H1 (cell line): Measurements from ENCODE around the gene TIAM2. TPM values are rescaled to one million over a fixed set of nuclear protein-coding genes. Genes with fewer than 3 reads are reported as not detected.

Experiments
- CTCF ChIA-PET: fragments of 300-600 bp; sonication (Branson Sonifier 250); formaldehyde crosslinking; loops from one replicate; lab custom pipeline; 2021; ENCODE audit not compliant: partially characterized antibody; lab: Charles Lee
- POLR2A ChIA-PET: fragments of 300-600 bp; sonication (Branson Sonifier 250); formaldehyde crosslinking; loops from one replicate; lab custom pipeline; 2021; ENCODE audit warnings: inconsistent platforms; ENCODE audit not compliant: partially characterized antibody; lab: Charles Lee
- DNase-seq, 2 experiments: peaks; one replicate each; pipeline versions ENCODE4 v3.0.0 to v3.0.0-alpha.2; 2010 to 2022; ENCODE audit warnings: low spot score in 2 of 2, low read depth in 1 of 2, mixed read lengths in 1 of 2
- FAIRE-seq: peaks from 2 replicates; lab custom pipeline; 2011; peaks lifted over from hg19 to GRCh38; lab: Jason Lieb, UNC
- H2AFZ ChIP-seq: 2 replicates; pipeline ENCODE4 v1.8.1; 2012; ENCODE audit warnings: low read length, inconsistent platforms
- H2AK5ac ChIP-seq: 2 replicates; pipeline ENCODE4 v1.6.1; 2013; ENCODE audit warnings: low read depth, low read length
- H2BK120ac ChIP-seq: replicated peaks from 2 replicates; pipeline ENCODE3; 2013; ENCODE audit warnings: low read depth, low read length, inconsistent platforms
- H2BK12ac ChIP-seq: 2 replicates; pipeline ENCODE4 v1.6.1; 2013; ENCODE audit warnings: low read depth, low read length
- H2BK15ac ChIP-seq: 2 replicates; pipeline ENCODE4 v1.6.1; 2013; ENCODE audit warnings: low read length
- H2BK20ac ChIP-seq: 2 replicates; pipeline ENCODE4 v1.6.1; 2013; ENCODE audit warnings: low read length
- H2BK5ac ChIP-seq: 2 replicates; pipeline ENCODE4 v1.6.1; 2013; ENCODE audit warnings: low read depth, low read length
- H3K14ac ChIP-seq: 2 replicates; pipeline ENCODE4 v1.6.1; 2013; ENCODE audit warnings: inconsistent platforms; ENCODE audit not compliant: insufficient read length
- H3K18ac ChIP-seq: 2 replicates; pipeline ENCODE4 v1.6.1; 2013; ENCODE audit warnings: low read length; ENCODE audit errors: extremely low read depth
- H3K23ac ChIP-seq: 2 replicates; pipeline ENCODE4 v1.6.1; 2013; ENCODE audit warnings: inconsistent platforms; ENCODE audit not compliant: insufficient read length
- H3K23me2 ChIP-seq: 2 replicates; pipeline ENCODE4 v1.6.1; 2013; ENCODE audit warnings: low read depth, low read length
- H3K27ac ChIP-seq: 2 replicates; pipeline ENCODE4 v1.6.1; 2011; ENCODE audit warnings: low read depth, low read length, inconsistent platforms
- H3K27me3 ChIP-seq, 4 experiments: replicated peaks in 1 of 4; 1 replicate in 1 of 4; 2 replicates in 3 of 4; pipeline versions ENCODE4 v1.6.1 to v1.8.1; 2011 to 2013; ENCODE audit warnings: low read length in 3 of 4, mild to moderate bottlenecking in 3 of 4, inconsistent platforms in 2 of 4, mixed read lengths in 2 of 4, moderate library complexity in 1 of 4; ENCODE audit not compliant: control insufficient read depth in 3 of 4, insufficient read depth in 3 of 4; ENCODE audit errors: extremely low read depth in 1 of 4
- H3K36me3 ChIP-seq, 4 experiments: 2 replicates each; pipeline versions ENCODE4 v1.6.1 to v1.8.1; 2011 to 2013; ENCODE audit warnings: mild to moderate bottlenecking in 4 of 4, low read length in 3 of 4, moderate library complexity in 2 of 4, control low read depth in 1 of 4, inconsistent platforms in 1 of 4; ENCODE audit not compliant: insufficient read depth in 4 of 4, control insufficient read depth in 2 of 4
- H3K4ac ChIP-seq: replicated peaks from 2 replicates; pipeline ENCODE3; 2013; ENCODE audit warnings: low read length, low read depth, mixed read lengths, inconsistent platforms; ENCODE audit not compliant: insufficient read length
- H3K4me1 ChIP-seq, 4 experiments: replicated peaks in 1 of 4; 1 replicate in 1 of 4; 2 replicates in 3 of 4; pipeline versions ENCODE4 v1.6.1 to v1.8.1; 2011 to 2013; ENCODE audit warnings: low read length in 3 of 4, inconsistent platforms in 2 of 4, mixed read lengths in 1 of 4; ENCODE audit not compliant: insufficient read depth in 4 of 4, control insufficient read depth in 3 of 4
- H3K4me2 ChIP-seq, 2 experiments: 2 replicates each; pipeline versions ENCODE4 v1.6.1 to v1.8.1; 2011 to 2013; ENCODE audit warnings: low read depth in 2 of 2, low read length in 2 of 2, control low read depth in 1 of 2, inconsistent platforms in 1 of 2, mild to moderate bottlenecking in 1 of 2; ENCODE audit not compliant: insufficient read depth in 1 of 2
- H3K4me3 ChIP-seq, 4 experiments: fragments of 200-600, 300-600 bp in 1 of 4; sonication (generic), shearing (Covaris generic), sonication (Bioruptor Twin) in 1 of 4; 2 replicates each; pipeline versions ENCODE4 v1.5.1 to v1.8.1; 2011 to 2016; ENCODE audit warnings: low read length in 4 of 4, low read depth in 3 of 4, control low read depth in 2 of 4, inconsistent platforms in 2 of 4, mild to moderate bottlenecking in 2 of 4, mixed read lengths in 1 of 4, moderate library complexity in 1 of 4; ENCODE audit not compliant: insufficient read depth in 2 of 4; ENCODE audit errors: extremely low read depth in 1 of 4
- H3K56ac ChIP-seq: replicated peaks from 2 replicates; pipeline ENCODE3; 2013; ENCODE audit warnings: low read depth, mild to moderate bottlenecking, mixed read lengths, low read length, inconsistent platforms; ENCODE audit not compliant: insufficient read length
- H3K79me1 ChIP-seq: 2 replicates; pipeline ENCODE4 v1.6.1; 2013; ENCODE audit warnings: low read depth, low read length, control low read depth
- H3K79me2 ChIP-seq, 2 experiments: 2 replicates each; pipeline versions ENCODE4 v1.6.1 to v1.8.1; 2012 to 2013; ENCODE audit warnings: low read length in 2 of 2, mild to moderate bottlenecking in 2 of 2, inconsistent platforms in 1 of 2; ENCODE audit not compliant: insufficient read depth in 2 of 2, control insufficient read depth in 1 of 2
- H3K9ac ChIP-seq, 4 experiments: replicated peaks in 1 of 4; 1 replicate in 1 of 4; 2 replicates in 3 of 4; pipeline versions ENCODE4 v1.6.1 to v1.8.1; 2011 to 2013; ENCODE audit warnings: low read depth in 3 of 4, low read length in 3 of 4, control low read depth in 2 of 4, mild to moderate bottlenecking in 2 of 4, moderate library complexity in 2 of 4, inconsistent platforms in 1 of 4; ENCODE audit errors: extremely low read depth in 1 of 4
- H3K9me3 ChIP-seq, 2 experiments: 2 replicates each; pipeline versions ENCODE4 v1.6.1 to v1.8.1; 2012 to 2013; ENCODE audit warnings: mild to moderate bottlenecking in 2 of 2, moderate library complexity in 2 of 2, control low read depth in 1 of 2, inconsistent platforms in 1 of 2, low read depth in 1 of 2, low read length in 1 of 2, mixed read lengths in 1 of 2; ENCODE audit not compliant: insufficient read depth in 2 of 2
- H4K20me1 ChIP-seq, 2 experiments: replicated peaks in 1 of 2; 2 replicates each; pipeline versions ENCODE3 to v1.8.1; 2011 to 2013; ENCODE audit warnings: inconsistent platforms in 2 of 2, low read length in 2 of 2, mild to moderate bottlenecking in 1 of 2; ENCODE audit not compliant: insufficient read depth in 2 of 2, control insufficient read depth in 1 of 2
- H4K5ac ChIP-seq: 2 replicates; pipeline ENCODE4 v1.6.1; 2013; ENCODE audit warnings: low read length, low read depth, mixed read lengths, inconsistent platforms; ENCODE audit not compliant: insufficient read length
- H4K8ac ChIP-seq: 2 replicates; pipeline ENCODE4 v1.8.0; 2013; ENCODE audit warnings: mild to moderate bottlenecking, moderate library complexity, low read length, inconsistent platforms; ENCODE audit not compliant: insufficient read depth; ENCODE audit errors: extremely low read depth
- H4K91ac ChIP-seq: replicated peaks from 2 replicates; pipeline ENCODE3; 2013; ENCODE audit warnings: low read length, mixed read lengths, inconsistent platforms; ENCODE audit not compliant: insufficient read length
- BRCA1 ChIP-seq: IDR thresholded peaks from 2 replicates; pipeline ENCODE4 v1.6.1; 2012; ENCODE audit warnings: low read depth, low read length, improper control_type of control experiment
- POLR2AphosphoS5 ChIP-seq: IDR thresholded peaks from 2 replicates; pipeline ENCODE4 v1.6.1; 2011; ENCODE audit warnings: low read depth, low read length
- whole genome bisulfite sequencing, 2 experiments: shearing (Covaris generic) in 1 of 2; methylation state at CpG; one replicate each; pipeline versions ENCODE4 v1.1.6 to v1.1.7; 2013 to 2015; ENCODE audit warnings: low lambda C conversion rate in 2 of 2, mixed read lengths in 2 of 2, inconsistent platforms in 1 of 2, low coverage in 1 of 2, missing lambda C conversion rate in 1 of 2; ENCODE audit not compliant: insufficient replicate concordance in 2 of 2, insufficient coverage in 1 of 2, insufficient read length in 1 of 2; ENCODE audit errors: extremely low coverage in 1 of 2, missing lambda C conversion rate in 1 of 2; 5-methylcytosine and 5-hydroxymethylcytosine counted together
- polyA plus RNA-seq, 7 experiments: library from polyadenylated mRNA; depleted of rRNA in 3 of 7; stranded (reverse) in 5 of 7; unstranded in 2 of 7; fragments of >200 nt in 5 of 7; fragments of 200-250 nt in 2 of 7; gene quantifications; 1 replicate in 5 of 7; 2 replicates in 1 of 7; 4 replicates in 1 of 7; pipeline versions ENCODE4 v1.2.1 to v1.2.3, GENCODE V29; 2011 to 2013; ENCODE audit warnings: missing spikeins in 2 of 7, mixed read lengths in 2 of 7
- total RNA-seq: library from RNA; stranded (reverse); fragmentation: NEBNext Ultra II Directional; extraction: Animal tissue kit (Norgen Biotek cat#: 25700); gene quantifications from 2 replicates; pipeline ENCODE4 v1.2.1, GENCODE V29; 2021

Gene TIAM2
- total and polyA plus RNA-seq, 2 of the 8 experiments (the other 6 are each of a cell fraction or from before 2014, with no cell fraction given): 7.4 to 23.9 TPM

DNA sequence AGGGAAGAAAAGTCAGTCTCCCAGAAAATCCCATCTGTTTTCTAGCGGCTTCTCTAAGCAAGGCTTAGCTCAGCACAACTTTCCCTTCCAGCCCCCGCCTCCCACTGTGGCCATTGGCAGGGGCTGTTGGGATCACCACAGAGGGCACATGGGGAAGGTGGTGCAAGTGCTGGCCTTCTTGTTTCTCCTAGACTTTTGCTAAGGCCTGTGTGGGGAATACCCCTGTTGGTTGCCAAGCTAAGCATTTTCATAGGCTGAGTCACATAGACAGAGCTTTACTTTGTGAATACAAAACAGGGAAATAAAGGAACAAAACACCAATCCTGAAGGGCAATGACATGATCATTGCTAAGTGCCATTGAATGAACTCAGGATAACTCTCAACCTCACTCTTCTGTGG lies 32.4 kb upstream of the TIAM2 start:
- no peak overlapping the region for H3K4me3 ChIP-seq
- no peaks in the 10 kb centered on the region for H3K36me3 ChIP-seq
- H3K4me1 ChIP-seq: peaks cover 0 to 2% (median 0%) of the 10 kb centered on the region in 4 experiments; a peak in 1 of 7 replicates
- H3K23ac ChIP-seq: no peak overlapping the region
- 100% methylated on average over 2 of the region's 2 CpGs; no CpG with 5 or more reads in 1 of the 2 experiments for WGBS, 2 experiments
- no peak overlapping the region for H2BK5ac ChIP-seq
- no peak overlapping the region for H3K4me2 ChIP-seq
- DNase-seq (no peak), FAIRE-seq (no peak)
- no peak overlapping the region for H3K56ac ChIP-seq
- peaks cover 0 to 13% of the 10 kb centered on the region in 2 experiments; a peak in 1 of 4 replicates for H3K9me3 ChIP-seq
- H4K5ac ChIP-seq: no peak overlapping the region
- no peak overlapping the region for H2BK20ac ChIP-seq
- H3K23me2 ChIP-seq: no peaks in the 10 kb centered on the region
- no peaks in the 10 kb centered on the region; the same call in 1 of the 2 replicates for H3K79me1 ChIP-seq
- no peaks in the 10 kb centered on the region for H3K79me2 ChIP-seq
- H2BK120ac ChIP-seq: no peak overlapping the region
- H2AK5ac ChIP-seq: no peak overlapping the region
- peaks cover 0 to 2% of the 10 kb centered on the region in 2 experiments for H4K20me1 ChIP-seq
- no peak overlapping the region for H2BK12ac ChIP-seq
- H3K27me3 ChIP-seq: no peaks in the 10 kb centered on the region
- H3K27ac ChIP-seq: no peak overlapping the region
- ChIA-PET POLR2A (interaction anchor here (0.8 kb wide), 1 partner anchor 15 kb away, joined by 3 read pairs; no protein-coding TSS in a partner anchor), CTCF (interaction anchor here (0.7 to 10.2 kb wide), 3 partner anchors 12 to 779 kb away, joined by 3 to 86 read pairs (median 5); no protein-coding TSS in a partner anchor)
- H2BK15ac ChIP-seq: no peak overlapping the region
- H3K14ac ChIP-seq: no peak overlapping the region
- H4K91ac ChIP-seq: no peak overlapping the region
- H3K4ac ChIP-seq: no peak overlapping the region
- H2AFZ ChIP-seq: no peak overlapping the region
- H4K8ac ChIP-seq: no peak overlapping the region
- no peak overlapping the region for H3K9ac ChIP-seq
- no peak overlapping the region for H3K18ac ChIP-seq
- TF ChIP-seq POLR2AphosphoS5 (no peak), BRCA1 (no peak)
